Stimulated activated CD4-positive, alpha-beta T cell treated with anti-CD3 and anti-CD28 coated beads, TNF-alpha, amount 100 ng/mL, for 4 hours (primary cell): Measurements from ENCODE around the gene ASTN1.

ENCODE experiments used
- DNase-seq, 3 experiments: peaks; one replicate each; pipeline ENCODE4 v3.0.0-alpha.2; 2020; ENCODE audit warnings: low read depth in 3 of 3

The ASTN1 gene

DNA sequence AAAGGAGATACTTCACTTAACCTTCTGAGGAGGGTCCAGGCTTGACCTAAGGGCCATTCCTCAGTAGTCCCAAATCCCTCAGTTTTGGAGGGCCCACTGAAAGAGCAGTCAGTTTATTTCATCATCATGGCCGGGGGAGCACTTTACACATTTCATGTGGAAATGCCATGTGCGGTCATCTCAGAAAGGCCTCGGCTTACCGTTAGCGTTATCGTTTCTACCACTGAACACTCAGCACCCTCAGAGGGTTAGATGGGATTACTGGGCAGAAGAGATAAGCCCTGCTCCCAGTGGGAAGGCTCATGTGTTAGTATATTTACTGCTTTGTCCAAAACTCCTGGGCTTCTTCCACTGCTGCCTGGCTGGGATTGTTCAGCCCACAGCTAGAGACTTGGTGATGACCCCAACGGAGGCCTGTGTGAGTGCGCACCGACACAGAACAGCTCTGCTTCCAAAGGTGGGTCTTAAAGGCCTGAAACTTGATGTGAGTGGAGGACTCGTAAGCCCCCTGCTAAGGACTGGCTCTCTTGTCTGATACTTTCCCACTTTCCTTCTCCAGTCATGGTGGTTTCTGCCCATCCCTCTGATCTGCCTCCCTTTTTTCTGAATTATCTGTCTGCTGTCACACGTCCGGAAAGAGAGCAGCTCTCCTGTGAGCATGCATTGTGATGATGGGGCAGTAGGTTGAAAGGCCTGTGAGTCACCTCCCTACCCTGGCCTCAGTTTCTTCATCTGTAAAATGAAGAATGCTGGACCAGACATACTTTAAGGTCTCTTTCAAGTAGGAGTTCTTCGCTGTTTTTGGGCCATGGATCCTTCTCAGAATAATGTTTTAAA, 284.5 kb downstream of the ASTN1 start:
- no peak for DNase-seq

DNA sequence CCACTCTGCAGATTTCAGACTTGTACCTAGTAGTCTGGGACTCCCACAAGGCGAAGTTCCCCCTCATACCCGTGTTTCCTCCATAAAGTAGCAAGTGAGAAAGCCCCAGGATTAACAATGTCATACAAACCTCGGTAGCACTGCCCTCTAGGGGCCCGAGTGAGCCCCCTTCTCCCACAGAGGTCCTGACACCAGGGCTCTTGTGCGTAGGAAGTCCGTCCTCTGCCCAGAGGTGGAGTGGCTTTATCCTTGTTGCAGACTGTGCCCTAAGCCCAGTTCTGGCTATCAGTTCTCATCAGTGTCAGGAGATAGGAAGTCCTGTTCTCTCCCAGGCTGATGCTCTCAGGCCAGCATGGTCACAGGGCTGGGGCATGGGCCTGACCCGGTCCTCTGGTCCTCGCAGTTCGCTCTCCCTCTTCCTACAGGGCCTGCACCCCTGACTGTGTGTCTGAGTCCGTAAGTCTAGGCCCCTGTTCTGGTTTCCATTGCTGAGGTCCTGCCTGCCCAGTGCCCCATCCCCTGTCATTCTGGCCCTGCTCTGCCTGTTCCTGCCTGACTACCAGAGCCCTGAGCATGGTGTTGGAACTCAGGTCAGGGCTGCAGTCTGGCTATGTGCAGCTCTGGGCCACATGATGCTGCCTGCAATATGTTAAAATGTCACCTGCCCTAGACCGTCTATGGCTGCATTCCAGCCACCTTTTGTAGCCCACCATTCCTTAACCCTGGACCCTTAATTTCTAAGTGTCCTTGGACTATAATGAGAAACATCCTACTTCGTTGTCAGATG, 285.6 kb downstream of the ASTN1 start:
- no peak for DNase-seq

DNA sequence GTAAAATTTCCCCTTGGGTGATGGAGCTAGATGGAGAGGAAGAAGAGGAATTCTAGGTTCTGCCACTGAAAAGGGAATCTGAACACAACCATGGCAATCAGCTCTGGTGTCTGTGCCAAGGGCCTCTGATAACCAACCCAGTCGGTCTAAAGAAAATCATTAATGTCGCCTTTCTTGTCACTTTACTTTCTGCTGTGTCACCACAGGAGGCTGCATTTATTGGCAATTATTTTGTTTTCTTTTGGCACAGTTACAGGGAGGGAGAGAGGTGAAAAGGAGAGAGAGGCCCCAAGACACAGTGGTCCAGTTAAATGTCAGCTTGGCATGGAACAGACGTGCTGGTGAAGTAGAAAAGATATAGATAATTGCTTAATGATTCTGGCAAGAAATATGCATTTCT, 287.0 kb downstream of the ASTN1 start:
- no peak for DNase-seq

DNA sequence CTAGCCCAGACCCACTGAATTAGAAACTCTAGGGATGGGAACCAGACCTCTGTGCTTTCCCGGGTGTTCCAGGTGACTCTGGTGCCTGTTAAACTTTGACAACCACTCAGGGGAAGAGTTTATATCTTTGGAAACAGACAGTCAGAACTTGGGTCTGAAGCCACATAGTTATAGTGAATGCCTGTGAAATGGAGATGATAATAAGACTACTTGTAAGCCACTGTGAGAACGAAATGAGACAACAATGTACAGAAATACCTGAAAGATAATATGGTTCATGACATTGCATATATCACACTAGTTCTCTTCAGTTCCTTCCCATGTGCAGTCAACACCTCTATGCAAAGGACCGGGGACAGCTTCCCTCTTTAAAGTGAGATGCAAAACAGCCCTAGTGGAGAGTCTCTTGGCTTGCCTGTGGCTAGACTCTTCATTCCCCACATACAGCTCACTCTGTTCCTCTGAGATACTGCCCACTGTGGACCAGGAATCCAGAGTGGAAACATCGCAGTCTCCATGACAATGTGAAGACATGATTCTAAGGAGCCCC, 287.5 kb downstream of the ASTN1 start:
- DNase-seq, result no peak

- no peak for DNase-seq
Measured at GRCh38 chr1:176869577-176869976, 294.9 kb downstream of the ASTN1 start.

GRCh38 chr1:176866011-176866714, 298.3 kb downstream of the ASTN1 start:
- DNase-seq, result no peak

- DNase-seq, result no peak
Measured at GRCh38 chr1:176864211-176864610, 300.3 kb downstream of the ASTN1 start.

DNA sequence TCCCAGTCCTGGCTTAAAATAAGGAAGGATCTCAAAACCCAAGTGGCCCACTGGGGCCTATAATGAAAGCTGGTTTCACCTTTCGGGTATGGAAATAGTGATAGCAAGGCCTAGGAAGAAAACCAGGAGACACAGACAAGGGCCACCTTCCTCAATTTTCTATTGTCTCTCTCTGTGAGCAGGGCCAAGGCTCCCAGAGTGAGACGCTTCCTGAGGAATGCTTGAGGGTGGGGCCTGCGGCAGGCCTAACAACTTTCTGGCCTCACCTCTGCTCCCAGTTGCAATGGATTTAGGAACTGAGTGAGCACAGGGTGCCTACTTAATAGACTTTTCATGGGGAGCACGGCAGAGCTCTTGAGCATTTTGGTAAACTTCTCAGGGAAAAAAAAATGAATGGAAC, 300.9 kb downstream of the ASTN1 start:
- no peak for DNase-seq

GRCh38 chr1:176858433-176858916, 306.0 kb downstream of the ASTN1 start:
- no peak for DNase-seq

- no peak for DNase-seq
Measured at GRCh38 chr1:176857632-176858031, 306.9 kb downstream of the ASTN1 start.

DNA sequence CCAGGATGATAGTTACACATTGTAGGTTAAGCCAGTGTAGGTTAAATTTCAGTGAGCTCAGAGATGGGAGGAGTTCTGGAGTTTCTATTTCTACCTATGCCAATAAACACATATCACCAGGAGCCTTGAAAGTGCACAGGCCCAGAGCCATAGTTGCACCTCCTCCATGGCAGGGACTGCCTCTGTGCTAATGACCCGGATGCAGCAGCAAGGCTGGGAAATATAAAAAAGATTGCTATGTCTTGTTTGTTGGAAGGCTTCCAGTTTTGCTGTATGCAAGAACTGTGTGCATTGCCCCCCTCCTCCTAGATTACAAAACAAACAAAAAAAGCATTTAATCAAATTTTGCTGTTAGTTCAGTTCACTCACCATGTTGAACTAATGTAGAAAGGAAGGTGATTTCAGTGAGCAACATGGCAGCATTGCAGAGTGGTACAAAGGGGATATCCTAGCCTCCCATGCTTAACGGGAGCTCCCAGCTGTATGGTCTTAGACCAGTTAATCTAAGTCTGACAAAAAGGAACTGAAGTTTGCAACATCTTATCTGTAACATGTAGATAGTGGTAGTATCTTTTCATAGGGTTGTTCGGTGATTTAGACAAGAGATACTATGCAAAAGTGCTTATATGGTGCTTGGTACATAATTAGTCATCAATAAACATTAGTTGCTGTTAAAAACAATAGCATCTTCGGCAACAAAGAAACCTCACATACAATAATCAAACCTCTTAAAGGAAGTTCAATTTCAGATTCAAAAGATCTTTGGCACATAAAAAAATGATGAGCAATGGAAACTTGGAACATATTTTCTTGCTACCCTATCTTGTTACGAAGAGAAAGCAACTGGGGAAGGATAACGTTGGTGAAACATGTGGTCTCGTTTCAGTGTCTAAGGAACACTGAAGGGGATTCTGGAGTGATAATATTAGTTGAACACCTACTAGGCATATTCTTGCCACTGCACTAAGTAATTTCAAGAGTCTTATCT, 309.5 kb downstream of the ASTN1 start:
- DNase-seq, result no peak

- DNase-seq, result no peak
Measured at GRCh38 chr1:176854121-176854520, 310.4 kb downstream of the ASTN1 start.

DNA sequence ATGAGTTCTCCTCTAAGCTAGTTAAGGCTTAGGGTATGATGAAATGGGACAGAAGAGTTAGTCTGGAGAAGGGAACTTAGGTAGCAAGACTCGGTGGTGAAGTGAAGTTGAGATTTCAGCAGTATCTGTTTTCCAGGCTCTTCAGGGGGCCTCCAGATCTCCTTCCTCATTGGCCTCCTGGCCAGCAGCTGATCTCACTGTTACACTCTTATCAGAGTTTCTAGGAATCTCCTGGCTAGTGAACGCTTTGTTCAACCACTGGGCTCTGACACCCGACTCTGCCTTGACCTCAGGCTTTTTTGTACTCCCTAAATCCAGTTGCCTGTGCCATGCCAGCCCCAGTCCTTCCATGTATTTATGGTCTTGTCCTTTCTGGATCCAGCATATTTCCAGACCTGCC, 311.0 kb downstream of the ASTN1 start:
- DNase-seq, result no peak

GRCh38 chr1:176852124-176852523, 312.4 kb downstream of the ASTN1 start:
- no peak for DNase-seq

DNA sequence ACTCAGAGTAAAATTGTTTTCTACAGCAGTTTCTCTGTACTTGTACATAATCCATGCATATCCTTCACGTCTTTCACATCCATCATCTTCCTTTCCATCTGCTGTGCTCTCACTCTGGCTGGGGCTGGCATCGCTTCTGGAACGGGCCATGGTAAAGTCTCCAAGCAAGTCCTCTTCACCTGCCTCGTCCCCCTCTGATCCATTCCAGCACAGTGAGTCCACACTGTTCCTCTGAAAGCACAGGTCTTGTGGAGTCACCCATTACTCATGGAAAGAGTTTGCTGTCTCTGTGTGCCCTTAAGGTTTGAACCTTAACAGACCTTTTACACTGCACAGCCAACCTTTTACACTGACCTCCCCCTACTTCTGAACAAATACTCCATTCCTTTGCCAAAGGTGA, 313.6 kb downstream of the ASTN1 start:
- no peak for DNase-seq

GRCh38 chr1:176849281-176849680, 315.2 kb downstream of the ASTN1 start:
- DNase-seq, result no peak

DNA sequence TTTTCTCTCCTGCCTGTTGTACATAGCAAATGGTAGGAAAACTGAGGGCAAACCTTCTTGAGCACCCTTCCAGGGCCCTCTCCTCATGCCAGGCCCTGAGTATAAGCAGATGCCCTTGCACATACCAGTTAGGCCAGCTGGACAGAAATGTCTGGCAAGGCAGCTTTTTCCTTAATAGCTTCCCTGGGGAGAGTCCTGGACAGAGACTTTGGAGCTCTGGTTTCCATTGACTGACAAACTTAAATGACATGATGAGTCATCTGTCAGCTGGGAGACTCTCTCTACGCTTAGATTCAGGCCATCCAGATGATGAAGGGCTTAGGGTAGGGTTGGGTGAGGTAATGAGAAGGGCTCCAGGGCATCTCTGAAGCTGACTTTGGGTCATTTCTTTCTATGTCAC, 317.5 kb downstream of the ASTN1 start:
- no peak for DNase-seq

GRCh38 chr1:176843352-176844297, 320.9 kb downstream of the ASTN1 start:
- DNase-seq, result no peak

GRCh38 chr1:176841238-176841637, 323.3 kb downstream of the ASTN1 start:
- no peak for DNase-seq

DNA sequence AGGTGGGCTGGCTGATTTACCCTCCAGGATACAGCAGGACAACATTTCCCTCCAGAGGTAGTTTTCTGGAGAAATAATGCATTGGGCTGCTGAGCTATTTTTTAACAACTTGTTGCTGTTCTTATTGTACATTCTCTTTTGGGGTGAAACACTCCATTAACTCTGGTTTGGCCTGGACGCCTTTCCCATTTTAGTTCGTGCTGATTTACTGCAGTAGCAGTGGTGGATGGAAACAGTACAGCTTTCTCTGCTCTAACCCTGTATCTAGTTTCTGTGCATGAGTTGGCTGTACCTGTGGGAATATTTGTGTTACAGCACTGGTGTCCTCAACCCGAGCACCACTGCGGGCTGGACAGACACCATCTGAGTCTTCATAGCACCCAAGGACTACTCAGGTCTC, 325.3 kb downstream of the ASTN1 start:
- DNase-seq, result no peak
